Muscle of leg (tissue), 11 donors: ENCODE data around the gene PRKD2. TPM values are rescaled to one million over a fixed set of nuclear protein-coding genes. Genes with fewer than 3 reads are reported as not detected.

Source experiments
- DNase-seq: peaks from one replicate; pipeline ENCODE4 v3.0.0; 2013
- H3K27ac ChIP-seq: one replicate; pipeline ENCODE4 v1.5.1; 2013; ENCODE audit warnings: mild to moderate bottlenecking, low read length, control low read depth
- H3K27me3 ChIP-seq: one replicate; pipeline ENCODE4 v1.6.1; 2013; ENCODE audit warnings: low read length; ENCODE audit not compliant: control insufficient read depth, insufficient read depth
- H3K36me3 ChIP-seq: one replicate; pipeline ENCODE4 v1.6.1; 2013; ENCODE audit warnings: low read length; ENCODE audit not compliant: control insufficient read depth, insufficient read depth
- H3K4me1 ChIP-seq: one replicate; pipeline ENCODE4 v1.6.1; 2013; ENCODE audit warnings: low read length; ENCODE audit not compliant: control insufficient read depth, insufficient read depth
- H3K4me3 ChIP-seq: one replicate; pipeline ENCODE4 v1.5.1; 2013; ENCODE audit warnings: low read length, control low read depth
- H3K9me3 ChIP-seq: replicated peaks from 2 replicates; pipeline ENCODE4 v1.6.1; 2013; ENCODE audit warnings: low read depth, low read length; ENCODE audit not compliant: control insufficient read depth
- WGBS: methylation state at CpG from one replicate; pipeline ENCODE4 v1.1.5; 2013; ENCODE audit warnings: missing lambda C conversion rate; ENCODE audit not compliant: insufficient coverage; 5-methylcytosine and 5-hydroxymethylcytosine counted together
- polyA plus RNA-seq, 8 donors: library from polyadenylated mRNA; unstranded; fragments of 120-200 nt; gene quantifications; one replicate each; pipeline versions ENCODE4 v1.2.1 to v1.2.3, GENCODE V29; 2013; ENCODE audit warnings: inconsistent platforms in 1 of 8, low replicate concordance in 1 of 8; ENCODE audit not compliant: insufficient read length in 8 of 8, insufficient read depth in 1 of 8
- total RNA-seq: library from RNA; stranded (reverse); fragments of 120-200 nt; gene quantifications from one replicate; pipeline ENCODE4 v1.2.4, GENCODE V29; 2013

Gene PRKD2
- total and polyA plus RNA-seq, 9 donors, result 12.1 to 29.8 (median 23.9) TPM

- no peak for DNase-seq
- Histone ChIP-seq H3K4me1 (peaks cover 36% of the 10 kb centered on the region), H3K4me3 (no peak overlapping the region), H3K9me3 (no peaks in the 10 kb centered on the region), H3K27ac (no peak overlapping the region), H3K36me3 (peaks cover 87% of the 10 kb centered on the region), H3K27me3 (no peaks in the 10 kb centered on the region)
- 77% methylated on average over 14 of the region's 14 CpGs for WGBS
Measured at GRCh38 chr19:46731584-46731983, 14.7 kb upstream of the PRKD2 start.

DNA sequence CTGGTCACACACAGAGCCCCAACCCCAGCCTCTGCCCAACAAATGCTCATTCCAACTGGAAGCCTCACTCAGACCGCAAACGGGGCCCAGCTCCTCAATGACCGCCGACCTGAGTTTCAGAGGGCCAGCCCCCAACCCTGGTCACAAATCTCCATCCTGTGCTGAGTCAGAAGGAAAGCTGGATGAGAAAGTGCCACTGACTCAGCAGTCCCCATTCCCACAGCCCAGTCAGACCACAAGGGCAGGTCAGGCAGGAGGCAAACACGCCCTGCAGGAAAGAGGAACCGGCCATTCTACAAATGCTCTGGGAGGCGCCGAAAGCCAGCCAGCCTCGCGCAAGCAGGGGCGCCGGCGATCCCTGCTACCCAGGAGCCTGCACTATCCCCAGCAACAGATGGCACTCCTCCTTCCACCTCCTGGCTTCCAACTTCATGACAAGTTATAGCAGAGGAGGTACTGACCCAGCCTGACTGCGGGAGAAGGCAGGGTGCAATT is 14.1 kb upstream of the PRKD2 start:
- no peak overlapping the region for H3K4me3 ChIP-seq
- H3K27ac ChIP-seq, result no peak overlapping the region
- no peak for DNase-seq
- peaks cover 90% of the 10 kb centered on the region for H3K36me3 ChIP-seq
- H3K27me3 ChIP-seq, result no peaks in the 10 kb centered on the region
- 59% methylated on average over 9 of the region's 14 CpGs for WGBS
- H3K9me3 ChIP-seq, result no peaks in the 10 kb centered on the region
- peaks cover 34% of the 10 kb centered on the region for H3K4me1 ChIP-seq

DNA sequence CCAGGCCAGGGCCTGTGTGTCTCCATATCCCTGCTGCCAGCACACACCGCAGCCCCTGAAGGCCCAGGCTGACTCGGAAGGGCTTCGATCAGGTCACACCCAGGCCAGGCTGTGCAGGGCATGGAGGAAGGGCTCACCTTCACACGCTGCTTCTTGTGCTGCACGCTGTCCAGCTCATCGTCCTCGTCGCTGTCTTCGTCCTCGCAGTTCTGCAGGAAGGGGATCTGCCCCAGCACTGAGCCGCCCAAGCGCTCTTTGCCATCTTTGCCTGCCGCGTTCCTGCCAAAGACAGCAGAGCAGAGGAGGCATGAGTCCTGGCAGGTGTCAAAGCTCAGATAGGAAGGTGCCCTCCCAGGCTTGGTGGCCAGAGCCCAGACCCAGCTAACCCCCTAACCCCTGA is 13.7 kb upstream of the PRKD2 start:
- peaks cover 37% of the 10 kb centered on the region for H3K4me1 ChIP-seq
- DNase-seq, result no peak
- WGBS, result 92% methylated on average over 14 of the region's 14 CpGs

GRCh38 chr19:46730187-46730586 is 13.3 kb upstream of the PRKD2 start:
- 96% methylated on average over 9 of the region's 9 CpGs for whole genome bisulfite sequencing
- Histone ChIP-seq H3K4me1 (peaks cover 37% of the 10 kb centered on the region), H3K9me3 (no peaks in the 10 kb centered on the region), H3K27me3 (no peaks in the 10 kb centered on the region), H3K36me3 (peaks cover 95% of the 10 kb centered on the region), H3K27ac (no peak overlapping the region), H3K4me3 (no peak overlapping the region)
- DNase-seq, result no peak

More for the DNA sequence above, 13.7 kb upstream of the PRKD2 start:
- H3K27ac ChIP-seq, result no peak overlapping the region
- peaks cover 95% of the 10 kb centered on the region for H3K36me3 ChIP-seq
- no peaks in the 10 kb centered on the region for H3K27me3 ChIP-seq
- H3K4me3 ChIP-seq, result no peak overlapping the region
- H3K9me3 ChIP-seq, result no peaks in the 10 kb centered on the region

DNA sequence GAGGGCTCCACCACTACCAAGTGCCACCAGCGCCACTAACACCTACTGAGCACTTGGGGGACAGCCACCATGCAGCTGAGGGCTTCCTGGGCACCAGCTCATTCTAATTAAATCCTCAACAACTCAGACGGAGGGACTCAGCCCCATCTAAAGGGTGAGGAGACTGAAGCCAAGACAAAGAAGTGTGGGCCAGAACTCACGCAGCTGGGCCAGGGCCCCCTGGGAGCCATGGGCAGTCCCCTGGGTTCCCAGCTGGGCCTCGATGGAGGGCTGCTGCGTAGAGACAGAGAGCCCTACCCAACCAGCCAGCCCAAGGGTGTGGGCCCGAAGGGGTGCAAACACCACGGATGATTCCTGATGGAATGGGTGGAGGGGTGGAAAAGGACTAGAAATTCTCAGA is 12.8 kb upstream of the PRKD2 start:
- peaks cover 37% of the 10 kb centered on the region for H3K4me1 ChIP-seq
- no peak overlapping the region for H3K4me3 ChIP-seq
- H3K27me3 ChIP-seq, result no peaks in the 10 kb centered on the region
- H3K9me3 ChIP-seq, result no peaks in the 10 kb centered on the region
- 57% methylated on average over 3 of the region's 7 CpGs for WGBS
- no peak for DNase-seq
- H3K36me3 ChIP-seq, result peaks cover 95% of the 10 kb centered on the region
- no peak overlapping the region for H3K27ac ChIP-seq

DNA sequence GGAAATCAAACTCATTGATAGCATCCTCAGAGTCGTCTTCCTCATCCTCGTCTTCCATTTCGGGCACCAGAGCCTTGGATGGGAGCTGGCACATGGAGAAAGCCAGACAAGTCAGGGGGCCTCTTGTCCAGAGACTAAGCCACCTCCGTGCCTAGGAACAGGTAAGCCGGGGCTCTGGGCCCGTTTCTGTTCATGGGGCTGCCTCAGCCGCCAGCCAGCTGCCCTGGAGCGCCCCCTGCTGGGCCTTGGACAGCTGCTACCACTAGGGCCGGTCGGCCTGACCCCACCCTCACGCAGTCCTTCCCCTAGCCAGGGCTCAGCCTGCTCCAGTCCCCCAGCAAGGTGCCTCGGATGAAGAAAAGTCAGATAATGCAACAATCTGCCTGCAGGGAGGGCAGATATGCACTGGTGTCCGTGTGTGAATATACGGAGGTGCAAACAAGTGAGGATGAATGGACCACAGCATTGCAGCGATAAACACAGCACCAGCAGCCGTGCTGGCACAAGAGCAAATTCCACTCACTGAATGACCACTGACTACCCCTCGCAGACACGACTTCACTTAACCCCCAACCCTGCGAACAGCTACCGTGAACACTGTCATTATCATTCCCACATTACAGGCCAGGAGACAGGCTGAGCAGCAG is 11.9 kb upstream of the PRKD2 start:
- peak; percentile 74 for DNase-seq
- peaks cover 98% of the 10 kb centered on the region for H3K36me3 ChIP-seq
- peaks cover 37% of the 10 kb centered on the region for H3K4me1 ChIP-seq
- H3K9me3 ChIP-seq, result no peaks in the 10 kb centered on the region
- no peak overlapping the region for H3K4me3 ChIP-seq
- WGBS, result 29% methylated on average over 20 of the region's 20 CpGs
- no peaks in the 10 kb centered on the region for H3K27me3 ChIP-seq
- H3K27ac ChIP-seq, result peak overlapping the region; percentile 67

- H3K36me3 ChIP-seq, result peaks cover 98% of the 10 kb centered on the region
- peak; percentile 78 for DNase-seq
- WGBS, result 44% methylated on average over 9 of the region's 14 CpGs
- peak overlapping the region; percentile 67 for H3K27ac ChIP-seq
- H3K4me3 ChIP-seq, result no peak overlapping the region
- H3K27me3 ChIP-seq, result no peaks in the 10 kb centered on the region
- H3K9me3 ChIP-seq, result no peaks in the 10 kb centered on the region
- H3K4me1 ChIP-seq, result peaks cover 41% of the 10 kb centered on the region
Measured at GRCh38 chr19:46728208-46728607, 11.3 kb upstream of the PRKD2 start.

DNA sequence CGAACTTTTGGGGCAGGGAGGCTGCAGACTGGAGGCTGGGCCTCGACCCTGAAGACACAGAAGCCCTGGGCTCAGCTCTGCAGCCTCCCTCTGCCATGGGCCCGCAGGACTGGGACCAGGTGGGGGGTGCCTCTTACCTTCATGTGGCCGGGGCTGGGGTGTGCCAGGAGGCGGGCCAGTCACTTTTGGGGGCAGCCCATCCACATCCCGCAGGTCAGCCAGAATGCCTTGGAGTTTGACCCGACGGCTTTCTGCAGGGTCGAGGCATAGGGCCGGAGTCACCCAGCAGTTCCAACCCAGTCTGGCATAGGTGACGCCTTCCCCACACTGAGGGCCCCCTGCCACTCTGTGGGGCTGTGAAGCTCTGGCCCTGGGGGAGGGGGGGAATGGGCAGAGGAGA is 10.8 kb upstream of the PRKD2 start:
- Histone ChIP-seq H3K27ac (peak overlapping the region; percentile 31), H3K27me3 (no peaks in the 10 kb centered on the region), H3K4me3 (no peak overlapping the region), H3K9me3 (no peaks in the 10 kb centered on the region), H3K4me1 (peaks cover 41% of the 10 kb centered on the region), H3K36me3 (peaks cover 98% of the 10 kb centered on the region)
- WGBS, result 79% methylated on average over 8 of the region's 11 CpGs
- DNase-seq, result peak; percentile 1

- peak; percentile 20 for DNase-seq
- Histone ChIP-seq H3K36me3 (peaks cover 98% of the 10 kb centered on the region), H3K4me3 (no peak overlapping the region), H3K27ac (no peak overlapping the region), H3K27me3 (no peaks in the 10 kb centered on the region), H3K4me1 (peaks cover 37% of the 10 kb centered on the region), H3K9me3 (no peaks in the 10 kb centered on the region)
- 65% methylated on average over 11 of the region's 14 CpGs for WGBS
Measured at GRCh38 chr19:46726971-46727501, 10.1 kb upstream of the PRKD2 start.

- Histone ChIP-seq H3K4me1 (peaks cover 38% of the 10 kb centered on the region), H3K9me3 (no peaks in the 10 kb centered on the region), H3K27ac (no peak overlapping the region), H3K27me3 (no peaks in the 10 kb centered on the region), H3K36me3 (peaks cover 98% of the 10 kb centered on the region), H3K4me3 (no peak overlapping the region)
- WGBS, result 82% methylated on average over 9 of the region's 10 CpGs
- peak; percentile 8 for DNase-seq
Measured at GRCh38 chr19:46726551-46726950, 9.6 kb upstream of the PRKD2 start.
